HG03064 (cell line): Measurements from ENCODE around the gene SMYD3.

Experiments used
- ATAC-seq: cut with Tn5 transposase; IDR thresholded peaks from one replicate; pipeline ENCODE4 v1.9.1; 2021; ENCODE audit warnings: low read depth; ENCODE audit not compliant: unreplicated experiment

The SMYD3 gene

DNA sequence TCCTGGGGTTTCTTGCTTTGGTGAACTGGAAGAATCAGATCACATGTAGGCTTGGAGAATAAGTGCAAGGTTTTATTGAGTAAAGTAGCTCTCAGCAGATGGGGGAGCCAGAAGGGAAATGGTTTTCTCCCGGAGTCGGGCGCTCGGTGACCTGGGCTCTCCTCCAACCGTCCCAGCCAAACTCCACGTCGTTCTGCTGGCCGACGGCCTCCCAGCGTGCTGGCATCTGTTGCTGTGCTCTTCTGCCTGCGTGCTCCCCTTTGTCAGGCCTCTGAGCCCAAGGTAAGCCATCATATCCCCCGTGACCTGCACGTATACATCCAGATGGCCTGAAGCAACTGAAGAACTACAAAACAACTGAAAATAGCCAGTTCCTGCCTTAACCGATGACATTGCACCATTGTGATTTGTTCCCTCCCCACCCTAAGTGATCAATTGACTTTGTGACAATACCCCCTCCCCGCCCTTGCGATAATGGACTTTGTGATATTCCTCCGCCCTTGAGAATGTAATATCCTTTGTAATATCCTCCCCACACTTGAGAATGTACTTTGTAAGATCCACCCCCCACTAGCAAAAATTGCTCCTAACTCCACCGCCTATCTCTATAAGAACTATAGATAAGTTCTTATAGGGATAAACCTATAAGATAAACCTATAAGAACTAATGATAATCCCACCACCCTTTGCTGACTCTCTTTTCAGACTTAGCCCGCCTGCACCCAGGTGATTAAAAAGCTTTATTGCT lies 88.3 kb downstream of the SMYD3 start:
- ATAC-seq, result no peak

GRCh38 chr1:246417813-246418564 lies 89.1 kb downstream of the SMYD3 start:
- ATAC-seq, result no peak

DNA sequence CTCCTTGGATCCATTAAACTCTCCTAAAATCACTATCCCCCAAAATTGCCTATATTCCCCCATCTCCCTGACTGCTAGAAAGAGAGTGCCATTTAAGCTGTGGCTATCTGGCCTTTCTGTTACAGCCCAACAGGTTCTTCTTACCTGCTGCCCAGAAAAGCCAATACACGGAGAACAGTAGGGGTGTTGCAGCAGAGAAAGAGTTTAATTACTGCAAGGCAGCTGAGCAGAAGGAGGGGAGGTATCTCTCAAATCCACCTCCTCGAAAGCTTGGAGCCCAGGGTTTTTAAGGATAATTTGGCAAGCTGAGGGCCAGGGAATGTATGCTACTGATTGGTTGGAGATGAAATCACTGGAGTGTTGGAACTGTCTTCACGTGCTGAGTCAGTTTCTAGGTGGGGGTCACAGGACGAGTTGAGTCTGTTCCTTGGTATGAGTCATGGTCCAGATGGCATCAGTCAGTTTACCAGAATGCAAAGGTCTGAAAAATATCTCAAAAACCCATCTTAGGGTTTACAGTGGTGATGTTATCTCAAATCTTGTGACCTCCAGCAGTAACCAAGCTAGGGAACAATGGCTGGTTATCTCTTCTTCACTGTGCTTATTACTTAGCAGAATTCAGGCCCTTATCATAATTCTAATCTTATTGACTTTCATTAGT lies 89.8 kb downstream of the SMYD3 start:
- ATAC-seq, result no peak

DNA sequence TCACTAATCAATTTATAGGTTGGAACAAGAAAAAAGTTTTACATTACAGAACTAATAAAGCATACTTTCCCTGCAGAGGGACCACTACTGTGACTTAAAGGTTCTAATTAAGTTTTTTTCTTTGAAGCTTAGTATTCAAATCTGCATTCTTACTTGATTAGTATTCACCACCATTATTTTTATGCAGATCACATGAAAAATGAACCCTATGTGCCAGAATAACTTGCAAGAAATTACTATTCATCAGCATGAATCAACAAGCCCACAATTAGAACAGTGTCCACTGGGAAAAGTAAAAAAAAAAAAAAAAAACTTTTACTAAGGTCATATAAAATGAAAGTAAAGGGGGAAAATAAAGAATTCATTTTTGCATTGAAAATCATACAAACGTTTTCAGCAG lies 90.8 kb downstream of the SMYD3 start:
- no peak for ATAC-seq

GRCh38 chr1:246415028-246415427 lies 92.1 kb downstream of the SMYD3 start:
- no peak for ATAC-seq

DNA sequence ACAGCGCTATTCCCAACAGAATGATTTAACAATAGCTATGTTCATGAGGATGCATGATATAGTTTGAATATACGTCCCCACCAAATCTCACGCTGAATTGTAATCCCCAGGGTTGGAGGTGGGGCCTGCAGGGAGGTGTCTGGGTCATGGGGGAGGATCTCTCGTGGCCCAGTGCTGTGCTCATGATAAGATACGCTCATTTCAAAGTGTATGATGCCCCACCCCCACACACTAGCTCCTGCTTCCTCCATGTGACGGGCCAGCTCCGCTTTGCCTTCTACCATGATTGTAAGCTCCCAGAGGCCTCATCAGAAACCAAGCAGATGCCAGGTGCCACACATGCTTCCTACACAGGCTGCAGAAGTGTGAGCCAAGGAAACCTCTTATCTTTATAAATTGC lies 93.6 kb downstream of the SMYD3 start:
- ATAC-seq, result no peak

DNA sequence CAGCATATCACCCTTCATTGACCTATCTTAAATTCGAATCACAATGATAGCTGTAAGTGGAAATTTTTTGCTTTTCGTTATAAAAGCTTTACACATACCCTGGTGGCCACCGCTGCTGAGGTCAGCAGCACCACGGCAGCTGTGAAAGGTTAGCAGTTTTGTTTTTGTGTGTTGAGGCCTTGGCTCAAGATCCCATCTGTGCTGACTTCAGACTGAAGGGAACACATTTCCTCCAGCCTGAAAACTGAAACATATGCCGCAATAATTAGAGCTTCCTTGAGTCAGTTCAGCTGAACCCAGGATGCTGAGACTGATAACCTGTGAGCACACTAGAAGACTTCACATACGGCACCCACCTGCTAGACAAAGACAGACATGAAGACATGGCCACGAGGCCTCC lies 103.0 kb downstream of the SMYD3 start:
- no peak for ATAC-seq

- ATAC-seq, result no peak
These were observed 108.8 kb downstream of the SMYD3 start for GRCh38 chr1:246398126-246398813.

DNA sequence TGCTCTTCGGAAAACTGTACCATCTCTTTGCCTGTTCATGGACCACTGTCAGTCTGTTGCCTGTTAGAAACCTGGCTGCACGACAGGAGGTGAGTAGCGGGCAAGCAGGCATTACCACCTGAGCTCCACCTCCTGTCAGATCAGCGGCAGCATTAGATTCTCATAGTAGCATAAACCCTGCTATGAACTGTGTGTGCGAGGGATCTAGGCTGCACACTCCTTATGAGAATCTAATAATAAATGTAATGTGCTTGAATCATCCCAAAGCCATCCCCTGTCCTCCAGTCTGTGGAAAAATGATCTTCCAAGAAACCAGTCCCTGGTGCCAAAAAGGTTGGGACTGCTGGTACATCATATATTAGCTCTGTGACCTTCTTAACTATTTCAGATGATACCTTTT lies 110.0 kb downstream of the SMYD3 start:
- ATAC-seq, result no peak

DNA sequence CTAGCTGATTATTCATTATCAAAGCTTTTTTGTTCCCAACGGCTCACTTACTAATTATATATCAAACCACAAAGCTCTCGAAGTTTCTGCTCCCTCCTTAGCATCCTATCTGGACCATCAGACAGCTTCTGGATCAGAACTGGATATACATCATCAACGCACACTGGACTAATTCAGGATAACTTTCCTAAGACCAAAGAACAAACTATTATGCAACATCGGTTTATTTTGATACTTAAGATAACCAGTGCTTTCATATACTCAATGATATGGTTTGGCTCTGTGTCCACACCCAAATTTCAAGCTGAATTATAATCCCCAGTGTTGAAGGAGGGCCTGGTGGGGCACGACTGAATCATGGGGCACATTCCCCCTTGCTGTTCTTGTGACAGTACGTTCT lies 110.8 kb downstream of the SMYD3 start:
- no peak for ATAC-seq

GRCh38 chr1:246394121-246394520 lies 113.0 kb downstream of the SMYD3 start:
- no peak for ATAC-seq

DNA sequence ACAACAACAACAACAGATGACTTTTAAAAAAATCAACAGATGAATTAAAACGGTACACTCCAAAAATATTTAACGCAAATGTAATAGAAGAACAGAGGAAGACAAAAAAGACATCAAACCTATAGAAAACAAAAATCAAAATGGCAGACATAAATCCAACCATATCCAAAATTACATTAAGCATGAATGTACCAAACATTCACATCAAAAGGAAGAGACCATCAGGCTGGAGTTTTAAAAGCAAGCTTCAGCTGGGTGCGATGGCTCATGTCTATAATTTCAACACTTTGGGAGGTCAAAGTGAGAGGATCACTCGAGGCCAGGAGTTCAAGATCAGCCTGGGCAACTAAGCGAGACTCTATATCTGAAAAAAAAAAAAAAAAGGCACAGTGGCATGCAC lies 116.2 kb downstream of the SMYD3 start:
- ATAC-seq, result no peak

DNA sequence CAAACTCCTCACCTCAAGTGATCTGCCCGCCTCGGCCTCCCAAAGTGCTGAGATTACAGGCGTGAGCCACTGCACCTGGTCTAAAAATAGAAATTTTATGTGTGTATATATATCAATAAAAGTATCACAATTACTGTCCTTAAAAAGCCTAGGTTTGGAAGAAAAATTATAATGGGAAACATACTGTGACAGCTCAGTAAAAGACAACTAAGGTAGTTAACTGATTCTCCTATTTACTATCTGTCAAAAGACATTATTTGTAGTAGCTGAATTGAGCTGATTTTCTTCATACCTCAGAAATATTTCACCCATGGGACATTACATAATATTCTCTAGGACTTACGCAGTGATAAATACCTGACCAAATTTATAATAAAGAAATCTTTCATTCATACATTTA lies 122.5 kb downstream of the SMYD3 start:
- ATAC-seq, result no peak

- ATAC-seq, result no peak
These were observed 123.3 kb downstream of the SMYD3 start for GRCh38 chr1:246383791-246384190.

GRCh38 chr1:246383239-246383589 lies 123.9 kb downstream of the SMYD3 start:
- ATAC-seq, result no peak

- ATAC-seq, result no peak
These were observed 124.4 kb downstream of the SMYD3 start for GRCh38 chr1:246382589-246383238.

DNA sequence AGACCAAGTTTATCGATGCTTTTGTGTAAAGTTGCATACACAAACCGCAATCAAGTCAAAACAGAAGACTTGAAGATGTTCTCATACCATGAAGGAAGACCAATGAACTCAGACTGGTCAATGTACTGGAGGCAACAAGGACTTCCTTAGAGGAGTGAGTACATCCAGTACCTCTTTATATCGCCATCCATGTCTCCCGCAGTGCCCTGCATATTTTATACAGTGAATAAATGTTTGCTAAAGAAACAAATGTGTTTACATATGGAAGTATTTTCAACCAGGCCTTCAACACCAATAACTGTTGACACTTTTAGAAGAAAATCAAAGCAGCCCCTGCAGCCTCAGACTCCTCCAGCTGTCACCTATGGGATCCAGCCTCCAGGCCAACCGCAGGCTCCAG lies 125.6 kb downstream of the SMYD3 start:
- no peak for ATAC-seq

- ATAC-seq, result no peak
These were observed 129.4 kb downstream of the SMYD3 start for GRCh38 chr1:246377625-246378153.

- ATAC-seq, result no peak
These were observed 133.1 kb downstream of the SMYD3 start for GRCh38 chr1:246373828-246374569.

GRCh38 chr1:246372559-246372958 lies 134.5 kb downstream of the SMYD3 start:
- no peak for ATAC-seq
